ENCODE results near the gene MAML2.

DNA sequence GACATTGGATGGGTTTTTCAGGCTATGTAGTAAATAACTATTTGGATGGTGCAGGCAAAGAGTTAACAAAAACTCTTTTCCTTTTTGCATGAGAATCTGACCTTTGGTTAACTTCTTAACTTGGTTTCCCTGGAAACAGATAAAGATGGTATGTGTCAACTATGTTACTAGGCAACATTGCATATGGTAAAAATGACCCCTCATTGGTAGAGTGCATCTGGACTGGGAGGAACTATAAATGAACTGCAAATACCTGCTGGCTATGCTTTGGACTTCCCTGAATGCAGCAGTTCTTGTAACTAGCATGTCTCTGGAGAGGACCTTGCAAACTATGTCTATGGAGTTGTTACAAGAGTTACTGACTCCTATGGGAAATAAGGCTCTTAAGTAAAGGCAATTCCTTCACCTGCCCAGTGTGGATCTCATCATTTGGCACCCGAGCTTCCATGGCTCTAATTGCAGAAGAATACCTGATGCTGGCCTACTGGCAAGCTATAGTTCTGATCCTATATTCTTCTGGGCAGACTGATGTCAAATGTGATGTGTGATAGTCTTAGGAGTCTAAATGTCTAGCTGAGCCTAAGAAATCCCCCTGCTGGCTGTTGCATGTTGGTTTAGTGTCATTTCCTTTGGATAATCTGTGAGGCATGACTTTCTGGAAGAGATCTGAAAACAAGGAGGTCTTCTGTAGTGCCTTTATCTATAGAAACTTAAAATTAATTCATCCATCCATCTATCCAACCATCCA, 292.4 kb downstream of the MAML2 start:
- TF ChIP-seq, protein P1, sequence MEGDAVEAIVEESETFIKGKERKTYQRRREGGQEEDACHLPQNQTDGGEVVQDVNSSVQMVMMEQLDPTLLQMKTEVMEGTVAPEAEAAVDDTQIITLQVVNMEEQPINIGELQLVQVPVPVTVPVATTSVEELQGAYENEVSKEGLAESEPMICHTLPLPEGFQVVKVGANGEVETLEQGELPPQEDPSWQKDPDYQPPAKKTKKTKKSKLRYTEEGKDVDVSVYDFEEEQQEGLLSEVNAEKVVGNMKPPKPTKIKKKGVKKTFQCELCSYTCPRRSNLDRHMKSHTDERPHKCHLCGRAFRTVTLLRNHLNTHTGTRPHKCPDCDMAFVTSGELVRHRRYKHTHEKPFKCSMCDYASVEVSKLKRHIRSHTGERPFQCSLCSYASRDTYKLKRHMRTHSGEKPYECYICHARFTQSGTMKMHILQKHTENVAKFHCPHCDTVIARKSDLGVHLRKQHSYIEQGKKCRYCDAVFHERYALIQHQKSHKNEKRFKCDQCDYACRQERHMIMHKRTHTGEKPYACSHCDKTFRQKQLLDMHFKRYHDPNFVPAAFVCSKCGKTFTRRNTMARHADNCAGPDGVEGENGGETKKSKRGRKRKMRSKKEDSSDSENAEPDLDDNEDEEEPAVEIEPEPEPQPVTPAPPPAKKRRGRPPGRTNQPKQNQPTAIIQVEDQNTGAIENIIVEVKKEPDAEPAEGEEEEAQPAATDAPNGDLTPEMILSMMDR (conservative IDR thresholded peaks at IDR 0.05), result no peak
- no peak for TF ChIP-seq ZFX (IDR thresholded peaks at IDR 0.05)

Measured in C4-2B (cell line).